GOT3 (cell line): ENCODE results near the gene TIMM17B.

Experiments used
- DNase-seq: peaks from one replicate; lab custom pipeline; 2025; ENCODE audit warnings: mixed read lengths; lab: John Stamatoyannopoulos, UW

TIMM17B gene

DNA sequence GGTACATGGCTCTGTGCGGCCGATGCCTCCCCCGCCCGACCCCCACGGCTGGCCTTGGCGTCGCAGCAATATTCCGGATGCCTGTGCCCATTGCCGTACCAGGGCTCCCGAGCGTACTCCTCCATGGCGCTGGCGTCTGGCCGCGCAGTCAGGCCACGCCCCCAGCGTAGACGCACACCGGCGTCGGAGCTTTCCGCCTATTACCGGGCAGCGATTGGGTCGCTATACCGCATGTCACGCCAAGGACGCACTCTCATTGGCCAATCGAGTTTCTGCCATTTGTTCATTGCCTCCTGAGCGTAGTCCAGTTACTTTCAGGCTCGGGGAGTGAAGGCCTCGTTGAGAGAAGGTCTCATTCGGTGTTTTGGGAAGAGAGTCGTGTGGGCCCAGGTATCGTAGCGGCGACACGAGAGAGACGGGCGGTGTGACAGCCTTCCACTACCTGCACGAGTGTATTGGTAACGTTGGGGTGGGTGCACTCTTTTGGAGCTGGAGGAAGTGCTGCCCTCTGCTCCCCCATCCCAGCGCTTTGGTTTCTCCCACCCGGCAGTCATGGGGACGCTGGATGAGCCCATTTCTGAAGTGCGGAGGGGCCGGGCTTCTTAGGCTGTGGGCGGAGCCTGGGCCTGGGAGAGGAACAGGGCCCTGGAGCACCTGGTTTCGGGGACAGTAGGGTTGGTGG is at the start of gene TIMM17B, which contains the start of gene PQBP1:
Gene TIMM17B (minus strand): TSS at position 144 of the 682 bp plus-strand sequence. CDS start 19 bp downstream, at position 125.
Gene PQBP1 (plus strand): TSS at position 306 of the 682 bp plus-strand sequence. CDS start 580 bp downstream, outside the sequence.
- peak; percentile 66 for DNase-seq

DNA sequence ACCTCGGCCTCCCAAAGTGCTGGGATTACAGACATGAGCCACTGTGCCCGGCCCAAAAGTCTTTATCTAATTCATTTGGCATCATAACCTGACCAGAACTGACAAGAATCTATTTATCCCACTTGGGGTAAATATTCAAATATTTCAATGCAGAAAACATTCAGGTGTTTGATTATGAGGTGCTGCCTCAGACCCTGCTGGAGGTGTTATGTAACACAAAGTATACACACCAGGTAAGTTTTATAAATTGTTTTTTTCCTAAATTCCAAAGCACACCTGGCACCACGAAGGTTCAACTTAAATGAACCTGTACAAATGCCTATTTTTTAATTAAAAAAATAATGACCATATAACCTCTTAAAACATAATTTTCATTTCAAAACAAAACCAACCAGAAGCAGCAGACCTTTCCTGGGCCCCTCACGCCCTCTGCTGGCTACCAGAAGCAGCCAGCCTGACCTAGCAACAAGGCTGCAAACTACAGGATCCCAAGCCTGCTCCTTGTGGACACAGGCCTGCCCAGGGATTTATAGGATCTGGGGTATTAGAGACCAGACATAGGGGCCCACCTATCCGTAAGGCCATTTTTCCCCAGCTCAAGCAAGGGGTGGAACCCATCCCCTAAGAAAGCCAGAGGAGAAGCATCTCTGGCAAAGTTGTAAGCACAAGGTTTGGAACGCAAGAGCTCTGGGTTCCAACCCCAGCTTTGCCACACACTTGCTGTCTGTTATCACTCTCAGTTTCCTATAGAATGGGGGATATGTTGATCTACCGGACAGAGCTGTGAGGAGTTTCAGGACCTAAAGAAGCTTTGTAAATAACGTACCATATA is 48.2 kb upstream of the TIMM17B start:
- DNase-seq, result no peak

DNA sequence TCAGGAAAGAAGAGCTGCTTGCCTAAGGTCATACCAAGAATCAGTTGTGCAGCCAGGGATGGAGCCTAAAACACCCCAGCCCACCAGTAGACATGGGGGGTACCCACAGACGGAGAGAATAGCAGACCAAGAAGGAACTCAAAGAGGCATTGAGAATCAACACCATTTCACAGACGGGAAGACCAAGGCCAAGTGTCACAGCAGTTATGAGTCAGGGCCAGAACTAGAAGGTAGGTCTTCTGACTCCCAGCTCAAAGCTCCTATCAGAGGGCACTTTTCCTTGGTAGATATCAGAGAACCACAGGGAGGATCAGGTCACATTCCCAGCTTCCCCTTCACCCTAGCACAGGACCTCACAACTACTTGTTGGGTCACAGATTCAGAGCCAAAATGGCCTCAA is 45.3 kb upstream of the TIMM17B start:
- DNase-seq, result no peak

GRCh38 chrX:48940404-48940955 is 42.9 kb upstream of the TIMM17B start:
- no peak for DNase-seq

DNA sequence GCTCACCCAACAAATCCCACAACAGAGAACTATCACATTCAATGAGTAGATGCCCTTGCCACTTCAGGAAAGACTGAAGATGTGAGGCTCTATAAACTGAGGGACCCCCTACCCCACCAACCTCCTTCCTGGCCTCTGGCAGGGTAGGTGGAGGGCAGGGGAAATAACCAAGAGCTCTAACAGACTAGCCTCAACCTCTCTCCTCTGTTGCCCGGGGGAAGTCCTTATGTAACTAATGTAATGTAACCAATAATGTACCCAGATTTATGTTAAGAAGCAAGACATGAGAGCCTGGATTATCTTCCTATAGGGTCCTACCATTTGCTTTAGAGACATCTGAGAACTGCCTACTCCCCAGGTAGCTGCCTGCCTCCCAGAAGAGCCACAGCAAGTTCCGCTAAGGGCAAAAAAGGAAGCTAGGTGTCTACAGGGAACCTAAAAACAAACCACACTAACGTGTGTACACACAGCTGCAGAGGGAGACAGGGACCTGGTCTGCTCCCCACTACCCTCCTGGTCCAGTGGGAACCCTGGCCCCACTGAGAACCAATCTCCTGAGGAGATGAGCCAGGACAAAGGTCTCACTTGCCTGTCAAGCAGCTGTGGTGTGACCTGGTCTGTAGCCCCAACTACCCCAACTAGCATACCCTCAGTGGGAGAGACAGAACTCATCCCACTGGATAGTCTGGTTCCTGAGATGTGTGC is 42.1 kb upstream of the TIMM17B start:
- no peak for DNase-seq

DNA sequence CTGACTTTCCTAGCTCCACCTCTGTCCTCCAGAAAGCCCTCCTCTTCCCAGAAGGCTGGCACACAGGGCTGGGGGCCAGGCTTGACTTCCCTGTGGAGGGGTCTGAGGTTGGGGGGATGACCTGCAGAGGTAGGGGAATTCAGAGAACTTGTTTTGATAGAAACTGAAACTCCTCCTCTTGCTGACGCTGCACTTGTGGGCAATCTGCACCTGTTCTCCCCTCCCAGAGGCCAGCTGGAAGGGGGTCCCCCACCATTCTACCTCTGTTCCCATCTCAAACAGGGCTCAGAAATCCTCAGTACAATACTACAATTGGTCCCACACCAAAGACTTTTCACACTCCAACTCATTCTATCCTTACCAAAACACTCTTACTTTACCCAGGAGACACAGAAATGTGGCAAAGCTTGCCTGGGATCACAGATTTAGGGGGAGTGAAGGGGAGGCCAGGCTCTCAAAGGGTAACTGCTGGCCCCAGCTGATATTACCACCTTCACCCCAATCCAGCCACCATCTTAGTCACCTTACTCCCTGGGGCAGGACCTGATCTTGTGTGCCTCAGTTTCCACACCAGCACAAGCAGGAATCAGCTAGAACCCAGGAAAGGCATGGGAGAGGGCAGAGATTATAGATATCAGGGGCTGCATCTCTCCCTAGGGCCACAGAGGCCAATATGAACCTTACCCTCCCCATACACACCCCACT is 41.3 kb upstream of the TIMM17B start:
- no peak for DNase-seq

GRCh38 chrX:48937054-48937907 is 39.7 kb upstream of the TIMM17B start:
- DNase-seq, result no peak

DNA sequence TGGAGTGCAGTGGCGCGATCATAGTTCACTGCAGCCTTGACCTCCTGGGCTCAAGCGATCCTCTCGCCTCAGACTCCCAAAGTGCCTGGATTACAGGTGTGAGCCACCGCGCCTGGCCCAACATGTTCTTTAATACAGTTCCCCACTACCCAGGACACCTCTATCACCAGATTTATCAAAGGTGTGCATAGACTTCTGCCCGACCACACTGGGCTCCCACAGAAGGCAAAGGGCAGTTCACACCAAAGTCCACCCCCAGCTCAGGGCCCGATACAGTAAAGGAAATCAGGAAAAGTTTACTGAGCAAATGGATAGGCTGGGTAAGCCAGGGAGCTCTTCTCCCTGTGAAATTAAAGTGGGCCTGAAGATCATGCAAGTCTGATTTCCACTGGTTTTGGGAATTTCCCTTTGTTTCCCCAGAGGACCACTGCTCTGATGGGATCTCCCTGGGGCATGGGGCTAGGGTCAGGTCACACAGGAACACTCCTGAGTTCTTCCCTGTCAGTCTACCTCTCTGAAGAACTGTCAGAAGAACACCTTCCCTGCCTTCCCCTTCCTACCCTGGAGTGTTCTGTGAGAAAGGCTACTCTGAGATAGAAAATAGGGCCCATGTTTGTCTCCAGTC is 39.0 kb upstream of the TIMM17B start:
- DNase-seq, result no peak

DNA sequence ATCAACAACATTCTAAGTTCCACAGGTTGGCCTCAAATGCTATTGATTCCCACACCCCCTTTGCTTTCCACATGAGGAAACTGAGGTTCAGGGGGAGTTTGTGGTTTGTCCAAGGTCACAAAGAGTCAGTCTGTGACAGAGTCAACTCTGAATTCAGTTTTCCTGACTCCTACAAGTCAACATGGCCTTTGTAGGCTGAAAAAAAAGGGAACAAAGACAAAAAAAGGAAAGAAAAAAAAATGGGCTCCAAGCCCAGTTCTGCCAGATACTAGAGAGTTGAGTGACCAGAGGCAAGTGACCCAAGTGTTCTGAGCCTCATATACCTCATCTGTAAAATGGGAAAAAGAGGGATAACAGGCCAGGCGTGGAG is 37.7 kb upstream of the TIMM17B start:
- no peak for DNase-seq

GRCh38 chrX:48934581-48935300 is 37.2 kb upstream of the TIMM17B start:
- DNase-seq, result no peak

DNA sequence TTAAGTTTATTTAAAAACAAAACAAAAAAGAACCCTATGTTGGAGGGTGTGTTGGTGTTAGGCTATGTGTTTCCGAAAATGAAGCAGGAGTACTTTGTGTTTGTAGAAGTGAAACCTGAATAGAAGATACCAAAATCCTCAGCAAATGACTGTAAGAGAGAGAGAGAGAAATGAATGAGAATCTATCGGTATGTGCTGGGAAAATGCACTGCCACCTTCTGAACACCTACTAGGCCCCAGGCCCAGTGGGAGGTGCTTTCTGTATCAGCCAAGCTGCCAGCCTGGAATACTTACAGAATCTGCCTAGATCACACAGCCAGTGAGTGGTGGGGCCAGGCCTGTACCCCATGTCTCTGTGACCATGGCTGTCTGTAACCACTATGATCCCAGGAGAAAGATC is 36.2 kb upstream of the TIMM17B start:
- DNase-seq, result no peak

DNA sequence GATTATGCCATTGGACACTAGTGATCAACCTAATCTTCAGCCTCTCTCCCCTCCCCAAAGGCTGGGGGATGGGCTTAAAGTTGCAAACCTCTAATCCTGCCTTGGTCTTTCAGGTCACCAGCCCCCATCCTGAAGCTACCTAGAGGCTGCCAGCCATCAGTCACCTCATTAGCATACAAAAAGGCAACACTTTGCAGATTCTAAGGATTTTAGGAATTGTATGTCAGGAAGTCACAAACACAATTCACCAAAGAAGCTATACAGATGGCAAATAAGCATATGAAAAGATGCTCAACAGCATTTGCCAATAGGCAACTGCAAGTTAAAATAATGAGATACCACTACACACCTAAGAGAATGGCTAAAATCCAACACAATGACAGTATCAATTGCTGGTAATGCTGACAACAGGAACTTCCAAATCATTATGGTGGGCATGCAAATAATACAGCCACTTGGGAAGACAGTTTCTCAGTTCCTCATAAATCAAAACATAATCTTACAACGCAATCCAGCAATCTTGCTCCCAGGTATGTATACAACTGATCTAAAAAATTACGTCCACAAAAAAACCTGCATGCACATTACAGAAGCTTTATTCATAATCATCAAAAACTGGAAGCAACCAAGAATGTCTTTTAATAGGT is 30.3 kb upstream of the TIMM17B start:
- no peak for DNase-seq

GRCh38 chrX:48927123-48927522 is 29.6 kb upstream of the TIMM17B start:
- no peak for DNase-seq

- DNase-seq, result no peak
These were observed 26.7 kb upstream of the TIMM17B start for GRCh38 chrX:48924270-48924669.

GRCh38 chrX:48923771-48924170 is 26.2 kb upstream of the TIMM17B start:
- DNase-seq, result no peak

DNA sequence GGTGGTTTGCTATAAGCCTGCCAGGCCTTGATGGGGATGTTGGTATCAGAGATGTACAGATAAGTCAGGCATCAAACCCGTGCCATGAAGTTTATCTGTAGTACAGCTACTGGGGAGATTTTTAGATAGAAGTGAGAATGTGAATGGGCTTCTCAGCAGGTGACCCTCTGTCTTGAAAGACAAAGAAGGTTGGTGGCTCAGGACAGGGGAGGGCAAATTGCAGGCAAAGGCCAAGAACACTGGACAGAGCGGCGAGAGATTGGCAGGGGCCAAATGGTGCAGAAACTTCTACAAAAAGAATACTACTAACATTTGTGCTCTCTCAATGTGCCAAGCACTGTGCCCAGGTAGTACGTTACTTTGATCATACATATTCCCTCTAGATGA is 23.1 kb upstream of the TIMM17B start:
- DNase-seq, result no peak

DNA sequence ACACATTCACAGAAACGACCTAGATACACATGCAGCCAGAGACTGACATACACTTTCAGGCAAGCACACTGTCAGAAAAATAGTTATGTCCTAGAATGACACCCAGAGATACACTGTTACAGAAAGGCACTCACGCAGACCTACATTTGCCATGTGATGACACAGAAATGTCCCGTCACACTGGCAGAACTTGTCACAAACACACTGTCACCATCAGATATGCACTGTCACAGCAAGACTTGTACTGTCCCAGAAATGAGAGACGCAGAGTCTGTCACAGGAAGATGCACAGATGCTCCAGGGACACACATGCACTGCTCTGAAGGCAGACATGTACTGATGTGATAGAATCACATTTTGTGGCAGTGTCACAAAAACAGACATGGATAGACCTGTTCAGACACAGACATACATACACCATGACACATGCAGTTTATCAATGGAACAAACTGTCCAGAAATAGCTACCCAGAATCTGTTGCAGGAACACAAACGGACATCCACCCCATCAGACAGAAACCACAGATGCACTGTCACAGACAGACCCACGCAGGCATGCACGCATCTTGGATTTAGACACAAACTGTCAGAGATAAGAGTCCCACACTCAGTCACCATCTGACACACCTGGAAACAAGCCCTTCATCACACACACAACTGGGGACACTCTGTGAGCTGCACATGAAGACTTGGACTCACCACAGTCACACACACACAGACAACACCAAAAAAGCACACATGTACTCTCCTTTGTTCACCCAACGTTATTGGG is 22.6 kb upstream of the TIMM17B start:
- DNase-seq, result no peak

DNA sequence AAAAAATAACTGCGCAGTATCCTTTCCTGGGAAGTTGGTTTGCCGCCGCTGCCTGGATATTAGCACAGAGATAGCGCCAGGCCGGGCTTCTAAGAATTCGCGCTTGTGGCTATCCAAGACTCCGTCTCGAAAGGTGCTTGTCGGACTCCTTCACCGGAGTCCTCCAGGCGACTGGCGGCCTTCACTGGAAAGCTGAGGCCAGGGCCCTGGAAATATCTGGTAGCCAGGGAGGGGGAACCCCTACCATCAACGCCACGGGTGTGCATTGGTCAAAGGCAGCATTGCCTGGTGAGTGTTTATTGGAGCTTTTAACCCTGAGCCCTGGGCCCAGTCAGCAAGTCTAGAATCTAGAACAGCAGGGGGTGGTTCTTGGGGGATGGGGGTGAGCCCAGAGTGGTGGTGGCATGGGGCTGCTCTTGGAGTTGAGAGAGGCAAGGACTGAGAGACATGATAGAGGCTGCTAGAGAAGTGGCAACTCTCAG is 21.8 kb upstream of the TIMM17B start:
- DNase-seq, result no peak
